ENCODE results near the gene SLC17A7.

- TF ChIP-seq TAF1 (IDR thresholded peaks at IDR 0.05; ENCODE audit: borderline replicate concordance, low read depth, low read length) (peak; percentile 35; the same call in 1 of the 2 replicates), POLR2A (IDR thresholded peaks at IDR 0.05; ENCODE audit: low read depth, low read length) (peak; percentile 68), POLR2AphosphoS5 (IDR thresholded peaks at IDR 0.05; ENCODE audit: low read depth, low read length) (peak; percentile 83)
Observed at GRCh38 chr19:49451430-49452181, 10.3 kb upstream of the SLC17A7 start, which contains the start of gene PIH1D1.

Measured in GM12892 (cell line).